Glutamatergic neuron (in vitro differentiated cells): ENCODE data around the gene ZBTB46. TPM values are rescaled to one million over a fixed set of nuclear protein-coding genes. Genes with fewer than 3 reads are reported as not detected.
A peak's percentile ranks its signal among the peaks of the same experiment; 100 is the strongest.

Experiments used
- DNase-seq: peaks from one replicate; pipeline ENCODE4 v3.0.0; 2022
- H3K27ac Mint-ChIP-seq: one replicate; pipeline ENCODE4 v1.8.0; 2020; ENCODE audit warnings: mild to moderate bottlenecking, mixed read lengths, inconsistent platforms; ENCODE audit not compliant: unreplicated experiment
- H3K27me3 Mint-ChIP-seq: one replicate; pipeline ENCODE4 v1.8.0; 2020; ENCODE audit warnings: mild to moderate bottlenecking, moderate library complexity, mixed read lengths, inconsistent platforms; ENCODE audit not compliant: unreplicated experiment
- H3K36me3 Mint-ChIP-seq: one replicate; pipeline ENCODE4 v1.8.0; 2020; ENCODE audit warnings: mild to moderate bottlenecking, mixed read lengths, inconsistent platforms; ENCODE audit not compliant: unreplicated experiment
- H3K4me1 Mint-ChIP-seq: one replicate; pipeline ENCODE4 v1.8.0; 2020; ENCODE audit warnings: mild to moderate bottlenecking, low read depth, mixed read lengths, inconsistent platforms; ENCODE audit not compliant: unreplicated experiment
- H3K4me3 Mint-ChIP-seq: one replicate; pipeline ENCODE4 v1.8.0; 2020; ENCODE audit warnings: mild to moderate bottlenecking, mixed read lengths, inconsistent platforms; ENCODE audit not compliant: unreplicated experiment
- H3K9me3 Mint-ChIP-seq: one replicate; pipeline ENCODE4 v1.8.0; 2020; ENCODE audit warnings: mild to moderate bottlenecking, moderate library complexity, mixed read lengths, inconsistent platforms; ENCODE audit not compliant: unreplicated experiment
- CTCF ChIP-seq: fragments of 200-600 bp; sonication (generic); IDR thresholded peaks from one replicate; pipeline ENCODE4 v1.5.0; 2021; ENCODE audit not compliant: partially characterized antibody, unreplicated experiment
- total RNA-seq: library from RNA; stranded (reverse); fragmentation: NEBNext Ultra II Directional; extraction: Animal tissue kit (Norgen Biotek cat#: 25700); gene quantifications from one replicate; pipeline ENCODE4 v1.2.1, GENCODE V29; 2021; ENCODE audit not compliant: unreplicated experiment

Gene ZBTB46
- total RNA-seq, 1 donor from 2014 or later = 94.4 TPM

GRCh38 chr20:63694584-63695423, 136.3 kb downstream of the ZBTB46 start:
- H3K36me3 Mint-ChIP-seq = no peaks in the 10 kb centered on the region
- no peaks in the 10 kb centered on the region for H3K4me1 Mint-ChIP-seq
- no peak overlapping the region for H3K4me3 Mint-ChIP-seq
- TF ChIP-seq CTCF = no peak
- peaks cover 3% of the 10 kb centered on the region for H3K9me3 Mint-ChIP-seq
- no peak for DNase-seq
- H3K27me3 Mint-ChIP-seq = peaks cover 12% of the 10 kb centered on the region
- no peak overlapping the region for H3K27ac Mint-ChIP-seq

- peaks cover 3% of the 10 kb centered on the region for H3K9me3 Mint-ChIP-seq
- peak overlapping the region; percentile 22 for H3K27ac Mint-ChIP-seq
- no peaks in the 10 kb centered on the region for H3K4me1 Mint-ChIP-seq
- no peak for TF ChIP-seq CTCF
- DNase-seq = no peak
- peaks cover 12% of the 10 kb centered on the region for H3K27me3 Mint-ChIP-seq
- H3K36me3 Mint-ChIP-seq = no peaks in the 10 kb centered on the region
- H3K4me3 Mint-ChIP-seq = no peak overlapping the region
Observed at GRCh38 chr20:63693733-63694583, 137.1 kb downstream of the ZBTB46 start.

Other genes with a start within 250 kb of the ZBTB46 start
- 12.8 TPM for gene GMEB2, start 204.2 kb downstream of the ZBTB46 start, total RNA-seq
- 459 TPM for gene STMN3, start 177.8 kb downstream of the ZBTB46 start, total RNA-seq
- 36.3 TPM for gene RTEL1, start 173.0 kb downstream of the ZBTB46 start, total RNA-seq
- not detected for gene TNFRSF6B, start 134.6 kb downstream of the ZBTB46 start, total RNA-seq
- 51.9 TPM for gene ARFRP1, start 123.3 kb downstream of the ZBTB46 start, total RNA-seq
- gene ZGPAT, start 123.2 kb downstream of the ZBTB46 start, total RNA-seq = 41.5 TPM
- 16.6 TPM for gene LIME1, start 94.6 kb downstream of the ZBTB46 start, total RNA-seq
- 47.9 TPM for gene SLC2A4RG, start 91.5 kb downstream of the ZBTB46 start, total RNA-seq
- not detected for gene ABHD16B, start 30.2 kb upstream of the ZBTB46 start, total RNA-seq
- 109 TPM for gene TPD52L2, start 34.0 kb upstream of the ZBTB46 start, total RNA-seq
- gene DNAJC5, start 63.9 kb upstream of the ZBTB46 start, total RNA-seq = 57.9 TPM
- 130 TPM for gene UCKL1, start 125.2 kb upstream of the ZBTB46 start, total RNA-seq
- gene ZNF512B, start 138.7 kb upstream of the ZBTB46 start, total RNA-seq = 32.2 TPM
- gene SAMD10, start 148.4 kb upstream of the ZBTB46 start, total RNA-seq = 3.1 TPM
- gene PRPF6, start 149.9 kb upstream of the ZBTB46 start, total RNA-seq = 60.9 TPM
- gene C20orf204, start 204.9 kb upstream of the ZBTB46 start, total RNA-seq = 3.9 TPM
- gene SOX18, start 218.4 kb upstream of the ZBTB46 start, total RNA-seq = 0.66 TPM
- 102 TPM for gene TCEA2, start 231.9 kb upstream of the ZBTB46 start, total RNA-seq
- 4.4 TPM for gene RGS19, start 248.3 kb upstream of the ZBTB46 start, total RNA-seq
- 2.9 TPM for gene OPRL1, start 248.8 kb upstream of the ZBTB46 start, total RNA-seq